GM12874 (cell line): ENCODE data around the gene SORCS2.

ENCODE experiments used
- TF ChIP-seq, protein P1 (sequence below): IDR thresholded peaks from 2 replicates; pipeline ENCODE4 v1.5.1; 2011; ENCODE audit warnings: low read depth, mild to moderate bottlenecking, control low read depth, low read length, moderate library complexity; ENCODE audit not compliant: insufficient read depth

SORCS2 gene

DNA sequence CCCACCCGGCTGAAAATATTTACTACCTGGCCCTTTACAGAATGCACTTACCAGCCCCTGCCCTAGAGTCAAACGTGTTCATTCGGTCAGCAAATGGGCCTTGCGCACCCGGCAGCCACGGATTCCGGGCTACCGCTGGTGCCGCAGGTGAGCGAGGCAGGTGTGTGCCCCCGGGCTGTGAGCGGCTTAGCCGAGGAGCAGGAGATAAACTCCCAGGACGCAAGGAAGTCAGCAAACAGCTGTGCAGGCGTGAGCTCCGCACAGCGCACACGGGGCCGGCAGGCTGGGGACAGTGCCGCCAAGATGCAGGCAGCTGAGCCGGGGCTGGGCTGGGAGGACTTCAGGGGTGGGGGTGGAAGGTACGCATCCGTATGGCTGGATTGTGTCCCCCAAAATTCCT is 453.6 kb downstream of the SORCS2 start:
- TF ChIP-seq, protein P1, sequence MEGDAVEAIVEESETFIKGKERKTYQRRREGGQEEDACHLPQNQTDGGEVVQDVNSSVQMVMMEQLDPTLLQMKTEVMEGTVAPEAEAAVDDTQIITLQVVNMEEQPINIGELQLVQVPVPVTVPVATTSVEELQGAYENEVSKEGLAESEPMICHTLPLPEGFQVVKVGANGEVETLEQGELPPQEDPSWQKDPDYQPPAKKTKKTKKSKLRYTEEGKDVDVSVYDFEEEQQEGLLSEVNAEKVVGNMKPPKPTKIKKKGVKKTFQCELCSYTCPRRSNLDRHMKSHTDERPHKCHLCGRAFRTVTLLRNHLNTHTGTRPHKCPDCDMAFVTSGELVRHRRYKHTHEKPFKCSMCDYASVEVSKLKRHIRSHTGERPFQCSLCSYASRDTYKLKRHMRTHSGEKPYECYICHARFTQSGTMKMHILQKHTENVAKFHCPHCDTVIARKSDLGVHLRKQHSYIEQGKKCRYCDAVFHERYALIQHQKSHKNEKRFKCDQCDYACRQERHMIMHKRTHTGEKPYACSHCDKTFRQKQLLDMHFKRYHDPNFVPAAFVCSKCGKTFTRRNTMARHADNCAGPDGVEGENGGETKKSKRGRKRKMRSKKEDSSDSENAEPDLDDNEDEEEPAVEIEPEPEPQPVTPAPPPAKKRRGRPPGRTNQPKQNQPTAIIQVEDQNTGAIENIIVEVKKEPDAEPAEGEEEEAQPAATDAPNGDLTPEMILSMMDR = no peak

DNA sequence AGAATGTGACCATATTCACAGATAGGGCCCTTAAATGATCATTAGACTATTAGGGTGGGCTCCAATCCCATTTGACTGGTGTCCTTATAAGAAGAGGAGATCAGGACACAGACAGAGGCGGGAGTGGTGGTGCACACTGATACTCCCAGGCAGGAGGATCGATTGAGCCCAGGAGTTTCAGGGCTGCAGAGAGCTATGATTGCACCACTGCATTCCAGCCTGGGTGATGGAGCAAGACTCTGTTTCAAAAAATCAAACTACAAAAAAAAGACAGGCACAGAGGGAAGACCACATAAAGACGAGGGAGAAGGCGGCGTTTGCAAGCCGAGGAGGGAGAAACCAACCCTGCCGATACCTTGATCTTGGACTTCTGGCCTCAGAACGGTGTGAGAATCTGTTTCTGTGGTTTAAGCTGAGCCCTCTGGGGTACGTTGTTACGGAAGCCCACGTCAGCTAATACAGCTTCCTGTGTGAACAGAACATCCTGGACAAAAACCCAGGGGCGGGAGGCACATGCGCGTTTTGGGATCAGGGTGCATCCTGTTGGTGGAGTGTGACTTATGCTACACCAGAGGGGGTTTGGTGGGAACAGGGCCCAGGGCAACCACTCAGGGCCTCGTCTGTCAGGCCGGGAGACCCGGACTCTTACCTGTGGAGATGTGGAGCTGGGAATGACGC is 454.2 kb downstream of the SORCS2 start:
- TF ChIP-seq, protein P1 = no peak

DNA sequence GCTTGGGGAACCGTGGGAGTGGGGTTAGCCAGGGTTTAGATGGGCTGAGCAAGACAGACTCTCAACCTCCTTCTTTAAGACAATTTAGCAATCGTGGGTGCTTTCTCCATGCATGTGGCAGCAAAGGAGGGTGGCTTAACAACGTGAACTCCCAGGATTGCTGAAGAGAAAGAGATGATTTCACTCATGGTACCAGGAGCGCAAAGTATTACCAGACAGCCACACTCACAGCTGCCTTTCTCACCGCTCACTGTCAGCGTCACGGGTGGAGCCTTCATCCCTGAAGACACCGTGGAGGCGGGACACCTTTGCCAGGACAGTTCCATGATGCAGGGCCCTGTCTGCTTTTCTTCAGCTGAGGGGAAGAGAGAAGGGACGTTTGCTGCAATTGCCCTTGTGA is 454.8 kb downstream of the SORCS2 start:
- TF ChIP-seq, protein P1 = no peak

DNA sequence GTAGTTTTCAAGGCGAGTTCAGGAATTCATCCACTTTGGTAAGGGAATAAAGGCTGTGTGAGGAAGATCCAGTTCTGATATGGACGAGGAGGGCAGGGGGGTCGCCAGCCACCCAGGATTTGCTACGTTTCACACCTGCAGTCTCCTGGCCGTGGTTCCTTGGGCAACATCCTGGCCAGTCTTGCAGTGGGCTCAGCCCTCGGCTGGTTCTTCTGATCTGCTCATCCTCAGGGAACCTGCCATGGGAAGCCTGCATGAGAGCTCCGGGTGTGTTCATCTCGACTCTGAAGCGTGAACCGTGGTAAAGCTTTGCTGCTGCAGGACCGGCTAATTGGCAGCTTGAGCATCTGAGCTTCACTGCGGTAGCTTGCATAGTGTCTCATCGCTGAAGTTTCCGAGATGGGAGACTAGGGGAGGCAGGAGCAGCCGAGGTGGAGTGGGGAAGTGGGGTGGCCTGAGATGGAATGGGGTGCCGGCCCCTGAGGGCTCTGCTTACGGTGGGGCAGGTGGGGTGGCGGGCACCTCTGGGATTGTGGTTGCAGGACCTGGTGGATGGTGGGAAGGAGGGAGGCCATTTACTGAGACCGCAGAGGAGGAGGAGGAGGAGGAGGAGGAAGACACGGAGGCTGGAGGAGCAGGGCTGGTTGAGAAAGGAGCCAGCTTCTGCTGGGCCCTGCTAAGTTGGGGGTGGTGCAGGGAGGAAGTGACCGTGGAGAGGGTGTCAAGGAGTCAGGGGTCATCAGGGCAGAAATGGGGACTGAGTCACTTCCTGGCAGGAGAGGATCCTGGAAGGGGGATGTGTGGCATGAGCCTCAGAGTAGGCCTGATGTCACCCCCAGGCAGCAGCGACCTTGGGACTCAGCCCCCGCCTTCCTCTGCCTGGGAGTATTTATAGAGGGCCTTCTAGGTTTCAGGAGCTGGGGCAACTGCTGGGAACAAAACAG is 455.5 kb downstream of the SORCS2 start:
- TF ChIP-seq, protein P1 = no peak

DNA sequence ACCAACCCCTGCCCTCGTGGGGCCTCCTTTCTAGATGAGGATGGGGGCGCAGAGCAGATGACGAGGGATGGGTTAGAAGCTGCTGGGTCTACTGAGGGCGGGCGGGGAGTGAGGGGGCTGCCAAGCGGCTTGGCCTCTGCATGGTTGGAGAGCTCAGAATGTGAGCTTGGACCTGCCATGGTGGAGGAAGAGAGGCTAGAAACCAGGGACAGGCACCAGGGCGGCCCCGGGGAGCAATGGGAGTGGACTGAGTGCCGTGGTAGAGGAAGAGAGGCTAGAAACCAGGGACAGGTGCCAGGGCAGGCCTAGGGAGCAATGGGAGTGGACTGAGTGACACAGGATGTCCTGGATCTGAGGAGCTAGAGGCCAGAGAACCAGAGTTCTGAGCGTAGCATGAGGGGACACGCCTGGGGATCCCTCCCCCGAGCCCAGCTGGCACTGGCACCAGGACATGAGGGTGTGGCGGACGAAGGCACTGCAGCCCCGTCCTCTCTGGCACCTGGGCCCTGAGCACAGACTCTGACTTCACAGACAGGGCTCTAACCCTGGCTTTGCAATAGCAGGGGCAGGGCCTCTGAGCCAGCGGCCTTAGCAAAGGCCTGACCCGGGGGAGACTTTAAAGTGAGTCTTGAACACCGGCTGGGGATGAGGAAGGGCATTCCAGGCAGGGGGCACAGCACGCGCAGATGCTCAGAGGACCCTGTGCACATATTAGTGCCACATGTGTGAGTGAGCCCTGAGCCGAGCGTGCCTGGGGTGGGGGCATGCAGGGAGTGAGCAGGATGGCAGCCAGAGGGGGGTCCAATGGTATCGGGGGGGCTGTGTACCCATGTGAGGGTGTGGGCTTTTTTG is 456.4 kb downstream of the SORCS2 start:
- TF ChIP-seq, protein P1 = no peak

DNA sequence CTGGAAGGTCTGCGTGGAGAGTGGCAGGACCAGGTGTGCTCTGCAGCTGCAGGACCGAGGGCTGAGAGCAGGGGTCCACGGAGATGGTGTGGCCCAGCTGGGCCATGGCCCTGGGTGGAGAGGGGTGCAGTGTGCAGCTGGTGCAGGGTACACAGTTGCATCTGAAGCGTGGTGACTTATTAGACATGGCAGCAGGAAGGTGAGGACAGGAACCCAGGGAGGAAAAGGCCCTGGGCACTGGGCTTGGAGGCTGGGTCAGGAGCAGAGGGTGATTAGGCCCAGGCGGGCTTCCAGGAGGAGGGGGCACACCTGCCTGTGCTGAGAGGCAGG is 457.0 kb downstream of the SORCS2 start:
- TF ChIP-seq, protein P1 = no peak
